Cardiac fibroblast (primary cell): ENCODE measurements around the gene PLIN5.

Experiments used
- DNase-seq, 2 donors: peaks; one replicate each; pipeline versions ENCODE4 v3.0.0 to v3.0.0-alpha.2; 2010; ENCODE audit warnings: low read depth in 2 of 2
- H3K4me3 ChIP-seq, 2 donors: replicated peaks in 1 of 2; 1 replicate in 1 of 2; 2 replicates in 1 of 2; pipeline ENCODE4 v1.5.1; 2011; ENCODE audit warnings: low read depth in 2 of 2, low read length in 2 of 2, mild to moderate bottlenecking in 2 of 2, moderate library complexity in 1 of 2
- CTCF ChIP-seq: IDR thresholded peaks from one replicate; pipeline ENCODE4 v1.5.1; 2011; ENCODE audit warnings: low read depth, mild to moderate bottlenecking, low read length, inconsistent platforms

The PLIN5 gene

GRCh38 chr19:4541114-4541805, 6.2 kb upstream of the PLIN5 start:
- TF ChIP-seq CTCF: no peak
- no peak overlapping the region for H3K4me3 ChIP-seq
- DNase-seq: no peak

DNA sequence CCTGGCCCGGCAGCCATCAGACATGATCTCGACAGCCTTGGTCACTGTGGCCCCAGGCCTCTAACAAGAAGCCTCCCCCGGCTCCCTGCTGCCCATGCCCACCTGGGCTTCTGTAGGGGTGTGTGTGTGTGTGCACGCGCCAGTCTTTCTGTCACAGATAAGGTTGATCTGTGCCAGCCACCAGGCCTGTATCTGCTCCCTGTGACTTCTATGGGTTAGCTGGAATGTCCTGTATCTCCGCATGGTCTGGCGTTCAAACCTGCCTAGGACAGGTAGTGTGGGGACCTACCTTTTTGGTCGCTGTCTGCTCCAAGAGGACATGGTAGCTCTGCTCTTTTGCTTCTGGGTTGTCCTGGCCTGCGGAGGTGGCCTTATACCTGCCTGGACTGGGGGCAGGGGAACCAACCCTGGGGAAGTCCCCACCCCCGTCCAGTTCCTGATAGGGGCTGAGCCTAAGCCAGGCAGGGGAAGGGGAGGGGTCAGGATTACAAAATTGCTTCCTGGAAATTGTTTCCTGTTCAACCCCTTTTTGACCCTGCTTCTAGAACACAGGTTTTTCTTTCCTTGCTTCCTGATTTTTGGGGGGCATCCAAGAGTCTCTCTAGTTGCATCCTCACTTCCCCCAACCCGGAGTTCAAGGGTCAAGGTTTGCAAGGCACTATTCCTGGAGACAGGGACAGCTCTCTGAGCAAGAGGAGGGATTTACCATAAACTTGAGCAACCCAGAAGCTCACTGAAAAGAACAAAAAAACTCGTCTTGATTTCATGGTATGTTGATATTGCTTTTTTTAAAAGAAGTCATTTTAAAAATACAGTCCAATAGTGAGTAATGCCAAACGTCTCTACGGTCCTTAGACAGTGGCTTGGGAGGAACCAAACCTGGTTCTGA, 4.9 kb upstream of the PLIN5 start, which contains the start of gene LRG1:
Gene LRG1, minus strand, starts transcription at position 344 of the 889 bp plus-strand sequence. Its CDS starts 23 bp downstream, at position 321.
- no peak for TF ChIP-seq CTCF
- peak; percentile 18 to 92 for DNase-seq
- no peak within 1 kb of the TSS for H3K4me3 ChIP-seq

GRCh38 chr19:4539169-4539692, 4.2 kb upstream of the PLIN5 start:
- no peak overlapping the region for H3K4me3 ChIP-seq
- DNase-seq: no peak
- TF ChIP-seq CTCF: no peak

DNA sequence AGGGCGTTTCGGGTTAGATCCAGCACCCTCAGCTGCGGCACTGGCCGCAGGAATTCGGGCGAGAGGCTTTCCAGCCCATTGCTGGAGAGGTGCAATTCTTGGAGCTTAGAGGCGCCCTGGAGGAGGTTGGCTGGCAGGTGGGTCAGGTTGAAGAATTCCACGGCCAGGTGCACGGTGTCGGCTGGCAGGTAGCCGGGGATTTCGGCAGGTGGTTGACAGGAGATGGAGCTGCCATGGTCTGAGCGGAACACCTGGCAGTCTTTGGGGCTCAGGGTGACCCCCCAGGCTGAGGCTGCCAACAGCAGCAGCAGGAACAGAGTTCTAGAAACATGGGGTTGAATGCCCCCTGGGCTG, 3.6 kb upstream of the PLIN5 start:
- no peak for TF ChIP-seq CTCF

GRCh38 chr19:4537953-4538600, 3.1 kb upstream of the PLIN5 start:
- DNase-seq: no peak
- no peak for TF ChIP-seq CTCF
- H3K4me3 ChIP-seq: no peak overlapping the region

More for the DNA sequence above, 3.6 kb upstream of the PLIN5 start:
- no peak for DNase-seq
- no peak overlapping the region for H3K4me3 ChIP-seq

GRCh38 chr19:4536798-4537197, 1.8 kb upstream of the PLIN5 start:
- no peak overlapping the region for H3K4me3 ChIP-seq
- DNase-seq: no peak
- no peak for TF ChIP-seq CTCF
